GM23338 (cell line): ENCODE results near the gene FEV.

Experiments
- POLR2AphosphoS5 ChIP-seq: IDR thresholded peaks from 2 replicates; pipeline ENCODE4 v1.6.1; 2016; ENCODE audit warnings: antibody characterized with exemption, low read depth
- TF ChIP-seq, protein P1 (sequence below): IDR thresholded peaks from one replicate; pipeline ENCODE4 v1.6.1; 2018; ENCODE audit warnings: antibody characterized with exemption; ENCODE audit not compliant: unreplicated experiment

- TF ChIP-seq POLR2AphosphoS5 = peak; percentile 37
- TF ChIP-seq, protein P1, sequence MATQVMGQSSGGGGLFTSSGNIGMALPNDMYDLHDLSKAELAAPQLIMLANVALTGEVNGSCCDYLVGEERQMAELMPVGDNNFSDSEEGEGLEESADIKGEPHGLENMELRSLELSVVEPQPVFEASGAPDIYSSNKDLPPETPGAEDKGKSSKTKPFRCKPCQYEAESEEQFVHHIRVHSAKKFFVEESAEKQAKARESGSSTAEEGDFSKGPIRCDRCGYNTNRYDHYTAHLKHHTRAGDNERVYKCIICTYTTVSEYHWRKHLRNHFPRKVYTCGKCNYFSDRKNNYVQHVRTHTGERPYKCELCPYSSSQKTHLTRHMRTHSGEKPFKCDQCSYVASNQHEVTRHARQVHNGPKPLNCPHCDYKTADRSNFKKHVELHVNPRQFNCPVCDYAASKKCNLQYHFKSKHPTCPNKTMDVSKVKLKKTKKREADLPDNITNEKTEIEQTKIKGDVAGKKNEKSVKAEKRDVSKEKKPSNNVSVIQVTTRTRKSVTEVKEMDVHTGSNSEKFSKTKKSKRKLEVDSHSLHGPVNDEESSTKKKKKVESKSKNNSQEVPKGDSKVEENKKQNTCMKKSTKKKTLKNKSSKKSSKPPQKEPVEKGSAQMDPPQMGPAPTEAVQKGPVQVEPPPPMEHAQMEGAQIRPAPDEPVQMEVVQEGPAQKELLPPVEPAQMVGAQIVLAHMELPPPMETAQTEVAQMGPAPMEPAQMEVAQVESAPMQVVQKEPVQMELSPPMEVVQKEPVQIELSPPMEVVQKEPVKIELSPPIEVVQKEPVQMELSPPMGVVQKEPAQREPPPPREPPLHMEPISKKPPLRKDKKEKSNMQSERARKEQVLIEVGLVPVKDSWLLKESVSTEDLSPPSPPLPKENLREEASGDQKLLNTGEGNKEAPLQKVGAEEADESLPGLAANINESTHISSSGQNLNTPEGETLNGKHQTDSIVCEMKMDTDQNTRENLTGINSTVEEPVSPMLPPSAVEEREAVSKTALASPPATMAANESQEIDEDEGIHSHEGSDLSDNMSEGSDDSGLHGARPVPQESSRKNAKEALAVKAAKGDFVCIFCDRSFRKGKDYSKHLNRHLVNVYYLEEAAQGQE = no peak
These were observed 15.0 kb upstream of the FEV start for GRCh38 chr2:218999881-219000568.
